ENCODE measurements around the gene RGPD4.

- TF ChIP-seq CTCF (IDR thresholded peaks at IDR 0.05) (no peak), POLR2A (IDR thresholded peaks at IDR 0.05) (no peak)
These were observed 35.9 kb upstream of the RGPD4 start for GRCh38 chr2:107790837-107791236.

Measured in thyroid gland (tissue), 4 donors.